K562 (cell line): Measurements from ENCODE around the gene TMEM135.

Experiments used
- BACH1 ChIP-seq: fragments of 200-800 bp; sonication (Bioruptor generic); IDR thresholded peaks from 2 replicates; pipeline ENCODE4 v1.6.1; 2016; ENCODE audit warnings: missing genetic modification characterization, missing compliant biosample characterization
- BRCA1 ChIP-seq, 2 experiments: fragments of 450-650 bp in 1 of 2; sonication (generic) in 1 of 2; formaldehyde crosslinking in 1 of 2; IDR thresholded peaks; 2 replicates each; pipeline versions ENCODE4 v1.5.0 to v1.6.1; 2017 to 2020; ENCODE audit warnings: mild to moderate bottlenecking in 1 of 2, missing genetic modification reagents in 1 of 2
- CTCF ChIP-seq, 3 experiments: IDR thresholded peaks in 2 of 3; conservative IDR thresholded peaks in 1 of 3; 2 replicates each; pipeline ENCODE4 v1.5.1; 2011 to 2012; ENCODE audit warnings: low read length in 3 of 3, mild to moderate bottlenecking in 3 of 3, control low read depth in 2 of 3, improper control_type of control experiment in 1 of 3, inconsistent platforms in 1 of 3, low read depth in 1 of 3, mixed read lengths in 1 of 3, moderate library complexity in 1 of 3; ENCODE audit not compliant: insufficient read depth in 2 of 3
- HMG20B ChIP-seq: fragments of 250-450 bp; sonication (Bioruptor Pico); IDR thresholded peaks from 2 replicates; pipeline ENCODE4 v1.5.0; 2021; ENCODE audit warnings: mild to moderate bottlenecking
- KLF16 ChIP-seq: IDR thresholded peaks from 2 replicates; pipeline ENCODE4 v1.6.1; 2016; ENCODE audit warnings: antibody characterized with exemption
- RAD21 ChIP-seq, 2 experiments: fragments of 250-450 bp in 1 of 2; fragments of 450-650 bp in 1 of 2; sonication (Bioruptor Pico) in 1 of 2; formaldehyde crosslinking in 1 of 2; IDR thresholded peaks in 1 of 2; conservative IDR thresholded peaks in 1 of 2; 2 replicates each; pipeline versions ENCODE4 v1.4.0 to v1.8.0; 2020 to 2022; ENCODE audit warnings: mild to moderate bottlenecking in 2 of 2, moderate library complexity in 1 of 2
- RUNX1 ChIP-seq: sonication (generic); IDR thresholded peaks from 2 replicates; pipeline ENCODE4 v1.6.1; 2016; ENCODE audit warnings: antibody characterized with exemption, low read depth
- TBL1XR1 ChIP-seq, 2 experiments: IDR thresholded peaks; 2 replicates each; pipeline ENCODE4 v1.6.1; 2012; ENCODE audit warnings: improper control_type of control experiment in 2 of 2, low read length in 2 of 2, mild to moderate bottlenecking in 1 of 2
- ZNF75A ChIP-seq: fragments of 450-650 bp; formaldehyde crosslinking; IDR thresholded peaks from 2 replicates; pipeline ENCODE4 v1.4.0; 2020; ENCODE audit warnings: mild to moderate bottlenecking

GRCh38 chr11:87355596-87355995, 317.9 kb downstream of the TMEM135 start:
- TF ChIP-seq HMG20B (CRISPR knock-in tag): no peak
- no peak for TF ChIP-seq BACH1 (tag)
- no peak for TF ChIP-seq CTCF (IDR thresholded peaks at IDR 0.05 in 2 of 3, conservative IDR thresholded peaks at IDR 0.05 in 1 of 3; ENCODE audit: insufficient read depth in 2 of 3, low read depth in 1 of 3, low read length in 3 of 3)
- TF ChIP-seq TBL1XR1 (IDR thresholded peaks at IDR 0.05; ENCODE audit: low read length in 2 of 2): no peak
- TF ChIP-seq KLF16: no peak
- no peak for TF ChIP-seq BRCA1 (IDR thresholded peaks at IDR 0.05)
- no peak for TF ChIP-seq BRCA1 (CRISPR knock-in tag; IDR thresholded peaks at IDR 0.05)
- TF ChIP-seq ZNF75A (CRISPR knock-in tag): no peak
- no peak for TF ChIP-seq RAD21 (CRISPR knock-in tag; conservative IDR thresholded peaks at IDR 0.05 in 1 of 2, IDR thresholded peaks at IDR 0.05 in 1 of 2)
- no peak for TF ChIP-seq RUNX1
